ENCODE results near the gene TBC1D16. TPM values are rescaled to one million over a fixed set of nuclear protein-coding genes. Genes with fewer than 3 reads are reported as not detected.

TBC1D16 gene
- total RNA-seq, 1 experiment from 2014 or later: 85.8 TPM

- no peaks in the 10 kb centered on the region for H3K23me2 ChIP-seq (ENCODE audit: insufficient read length, low read depth, low read length, poor library complexity, severe bottlenecking)
- no peak overlapping the region for H3K14ac ChIP-seq (ENCODE audit: insufficient read depth, low read length)
- H3T11ph ChIP-seq (ENCODE audit: low read length): no peak overlapping the region
- H4K5ac ChIP-seq (ENCODE audit: insufficient read length, low read depth, low read length): no peak overlapping the region
- H2BK12ac ChIP-seq (ENCODE audit: insufficient read length, low read depth, low read length): no peak overlapping the region
- peaks cover 1% of the 10 kb centered on the region; the same call in 1 of the 2 replicates for H3K79me2 ChIP-seq (ENCODE audit: insufficient read depth, low read length)
- no peak overlapping the region for H2AK5ac ChIP-seq (ENCODE audit: insufficient read length, low read length)
- H4K8ac ChIP-seq (replicated peaks; ENCODE audit: insufficient read length, low read depth, low read length): no peak overlapping the region
- H2AFZ ChIP-seq (ENCODE audit: low read length): no peak overlapping the region
- no peaks in the 10 kb centered on the region for H3K79me1 ChIP-seq (ENCODE audit: insufficient read depth, low read depth, low read length, poor library complexity, severe bottlenecking)
- no peak overlapping the region for H3K56ac ChIP-seq (ENCODE audit: insufficient read length, low read depth, low read length)
- DNase-seq: no peak
- no peaks in the 10 kb centered on the region for H4K20me1 ChIP-seq (ENCODE audit: control insufficient read depth, insufficient read depth, insufficient read length)
- Mint-ChIP-seq H3K27me3 (ENCODE audit: low read depth) (no peaks in the 10 kb centered on the region; the same call in 1 of the 2 replicates), H3K36me3 (ENCODE audit: insufficient read depth in 1 of 3, low read depth in 3 of 3) (peaks cover 18 to 34% (median 18%) of the 10 kb centered on the region in 3 experiments), H3K27ac (no peak overlapping the region), H3K4me1 (peaks cover 5 to 12% of the 10 kb centered on the region in 2 experiments; a peak in 2 of 4 replicates), H3K4me3 (no peak overlapping the region), H3K9me3 (no peaks in the 10 kb centered on the region; a peak in 1 of 5 replicates)
- no peak overlapping the region for H2BK120ac ChIP-seq (ENCODE audit: low read depth, low read length, poor library complexity, severe bottlenecking)
- no peak overlapping the region for H3K4ac ChIP-seq (ENCODE audit: low read depth, low read length)
- no peaks in the 10 kb centered on the region for H3K27me3 ChIP-seq (ENCODE audit: insufficient read depth, low read length)
- H3K4me2 ChIP-seq (ENCODE audit: insufficient read depth, insufficient read length, low read length): no peak overlapping the region
- H4K91ac ChIP-seq (ENCODE audit: insufficient read length, low read depth, low read length): no peak overlapping the region
- no peaks in the 10 kb centered on the region for H3K4me1 ChIP-seq (ENCODE audit: insufficient read depth, low read length)
- H3K23ac ChIP-seq (ENCODE audit: insufficient read length, low read depth, low read length): no peak overlapping the region
- H3K27ac ChIP-seq (ENCODE audit: insufficient read length, low read depth, low read length): no peak overlapping the region
- TF ChIP-seq CTCF (conservative IDR thresholded peaks at IDR 0.05): no peak
- WGBS (ENCODE audit: extremely low coverage, insufficient read length, low lambda C conversion rate): no CpG with 5 or more reads among the region's 10 CpGs
- no peak overlapping the region for H2BK15ac ChIP-seq (ENCODE audit: low read depth, low read length)
- no peak overlapping the region for H2BK5ac ChIP-seq (ENCODE audit: insufficient read length, low read length)
- H3K9me3 ChIP-seq (ENCODE audit: control insufficient read depth, low read depth, low read length): no peaks in the 10 kb centered on the region
- H3K9ac ChIP-seq (ENCODE audit: extremely low read depth, insufficient read length, low read length): no peak overlapping the region
- H3K18ac ChIP-seq (ENCODE audit: insufficient read length, low read depth, low read length): no peak overlapping the region
- no peak overlapping the region for H2BK20ac ChIP-seq (ENCODE audit: low read depth, low read length, poor library complexity, severe bottlenecking)
Observed at GRCh38 chr17:80011989-80012555, 23.6 kb downstream of the TBC1D16 start.
